Glomerular endothelial cell (primary cell): ENCODE results near the gene TVP23B. TPM values are rescaled to one million over a fixed set of nuclear protein-coding genes. Genes with fewer than 3 reads are reported as not detected.
"Not testable (repeated sequence)": the region's sequence is repeated elsewhere in the genome, so short reads cannot be mapped to it uniquely, and the experiment has no call there.

Source experiments
- DNase-seq: peaks from one replicate; pipeline ENCODE4 v3.0.0-alpha.2; 2011; ENCODE audit warnings: low read depth, low spot score; ENCODE audit errors: extremely low read depth
- total RNA-seq: library from RNA; depleted of rRNA; stranded (reverse); fragments of >200 nt; gene quantifications from 2 replicates; pipeline ENCODE4 v1.2.3, GENCODE V29; 2015

Gene TVP23B
- total RNA-seq = 26.0 and 27.7 TPM in 2 replicates

- peak; percentile 25 for DNase-seq
Observed at GRCh38 chr17:18780991-18781718, at the start of gene TVP23B. TVP23B (plus strand) TSS chr17:18781183; CDS start chr17:18781294, 111 bp downstream.

GRCh38 chr17:18732438-18732837 is 48.5 kb upstream of the TVP23B start:
- DNase-seq = not testable (repeated sequence)

- DNase-seq = not testable (repeated sequence)
Observed at GRCh38 chr17:18733350-18733749, 47.6 kb upstream of the TVP23B start.

- not testable (repeated sequence) for DNase-seq
Observed at GRCh38 chr17:18739616-18740391, 41.2 kb upstream of the TVP23B start.

GRCh38 chr17:18741228-18741627 is 39.8 kb upstream of the TVP23B start:
- DNase-seq = not testable (repeated sequence)

GRCh38 chr17:18743699-18744421 is 37.1 kb upstream of the TVP23B start, which contains the start of gene FBXW10:
FBXW10 (plus strand) TSS chr17:18744054; CDS start chr17:18744245, 191 bp downstream.
- DNase-seq = not testable (repeated sequence)

GRCh38 chr17:18744726-18745125 is 36.3 kb upstream of the TVP23B start:
- DNase-seq = not testable (repeated sequence)

GRCh38 chr17:18746551-18746950 is 34.4 kb upstream of the TVP23B start:
- not testable (repeated sequence) for DNase-seq

GRCh38 chr17:18747501-18747900 is 33.5 kb upstream of the TVP23B start:
- not testable (repeated sequence) for DNase-seq

GRCh38 chr17:18750242-18750641 is 30.7 kb upstream of the TVP23B start:
- DNase-seq = not testable (repeated sequence)

GRCh38 chr17:18753829-18754409 is 27.1 kb upstream of the TVP23B start:
- DNase-seq = not testable (repeated sequence)

- not testable (repeated sequence) for DNase-seq
Observed at GRCh38 chr17:18755969-18756368, 25.0 kb upstream of the TVP23B start.

- not testable (repeated sequence) for DNase-seq
Observed at GRCh38 chr17:18757368-18758044, 23.5 kb upstream of the TVP23B start.

GRCh38 chr17:18758344-18758743 is 22.6 kb upstream of the TVP23B start:
- not testable (repeated sequence) for DNase-seq

GRCh38 chr17:18760221-18760620 is 20.8 kb upstream of the TVP23B start:
- not testable (repeated sequence) for DNase-seq

GRCh38 chr17:18770572-18770971 is 10.4 kb upstream of the TVP23B start:
- not testable (repeated sequence) for DNase-seq

- DNase-seq = not testable (repeated sequence)
Observed at GRCh38 chr17:18771066-18771465, 9.9 kb upstream of the TVP23B start.

GRCh38 chr17:18772471-18772870 is 8.5 kb upstream of the TVP23B start:
- no peak for DNase-seq

- not testable (repeated sequence) for DNase-seq
Observed at GRCh38 chr17:18781805-18782204, 822 bp downstream of the TVP23B start.

GRCh38 chr17:18785933-18786332 is 5.0 kb downstream of the TVP23B start:
- not testable (repeated sequence) for DNase-seq
